Measurements from ENCODE around the gene ZNF528.

ZNF528 gene

DNA sequence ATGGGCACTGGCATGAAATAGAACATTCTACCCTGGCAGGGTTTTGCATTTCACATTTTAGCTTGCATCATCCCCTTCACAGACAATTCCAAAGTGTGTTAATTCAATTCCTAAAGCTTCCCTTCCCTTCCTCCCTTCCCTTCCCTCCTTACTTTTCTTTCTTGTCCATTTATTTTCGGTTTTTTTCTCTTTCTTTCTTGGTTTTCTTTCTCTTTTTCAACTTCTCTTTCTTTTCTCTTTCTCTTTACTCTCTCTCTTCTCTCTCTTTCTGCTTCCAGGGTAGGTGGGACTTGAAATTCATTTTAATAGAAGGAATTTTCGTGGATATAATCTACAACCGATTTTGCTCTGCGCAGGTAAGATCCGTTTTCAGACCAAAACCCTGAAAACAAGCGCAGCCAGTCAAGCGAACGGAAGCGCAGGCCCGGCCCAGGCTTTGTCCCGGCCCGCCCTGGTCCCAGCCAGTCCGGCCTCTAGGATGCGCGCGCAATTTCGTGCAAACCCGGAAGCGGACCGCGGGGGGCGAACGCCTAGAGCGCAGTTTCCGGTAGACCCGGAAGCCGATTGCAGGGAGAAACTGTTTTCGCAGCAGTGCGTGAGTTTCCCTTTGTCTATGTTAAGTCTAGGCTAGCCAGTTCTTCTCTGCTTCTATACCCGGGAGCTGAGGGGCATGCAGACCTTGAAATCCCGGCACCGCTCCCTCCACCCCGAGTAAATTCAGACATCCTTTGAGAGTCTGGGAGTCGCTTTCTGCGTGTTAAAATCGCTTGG is at the start of gene ZNF528:
Gene ZNF528, plus strand, starts transcription at position 540 of the 771 bp plus-strand sequence. CDS start 4,165 bp downstream, outside the sequence.
- peak; percentile 95 for DNase-seq

DNA sequence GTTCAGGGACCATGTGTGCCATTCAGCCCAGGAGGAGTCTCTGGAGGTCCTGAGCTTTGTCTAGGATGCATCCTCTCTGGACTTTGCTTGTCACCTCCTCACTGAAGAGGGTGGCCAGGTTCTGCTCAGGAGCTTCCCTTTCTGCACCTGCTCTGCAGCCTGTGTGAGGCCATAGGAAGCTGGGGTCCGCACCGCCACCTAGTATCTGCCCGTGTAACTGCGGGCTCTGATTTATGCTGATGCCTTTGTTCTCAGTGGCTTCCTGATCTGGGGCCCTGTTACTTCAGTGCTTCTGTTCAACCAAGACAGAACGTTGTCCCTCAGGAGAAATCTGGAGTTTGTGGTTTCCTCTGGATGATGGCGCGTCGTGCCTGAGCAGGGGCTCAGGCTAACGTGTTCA is 46.1 kb upstream of the ZNF528 start:
- no peak for DNase-seq

DNA sequence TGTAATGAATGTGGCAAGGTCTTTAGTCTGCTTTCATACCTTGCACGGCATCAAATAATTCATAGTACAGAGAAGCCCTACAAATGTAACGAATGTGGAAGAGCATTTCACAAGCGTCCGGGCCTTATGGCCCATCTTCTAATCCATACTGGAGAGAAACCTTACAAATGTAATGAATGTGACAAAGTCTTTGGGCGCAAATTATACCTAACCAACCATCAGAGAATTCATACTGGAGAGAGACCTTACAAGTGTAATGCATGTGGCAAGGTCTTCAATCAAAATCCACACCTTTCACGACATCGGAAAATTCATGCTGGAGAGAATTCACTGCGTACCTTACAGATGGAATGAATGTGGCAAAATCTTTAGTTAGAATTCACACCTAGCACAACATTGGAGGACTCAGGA is 31.2 kb upstream of the ZNF528 start:
- no peak for DNase-seq

GRCh38 chr19:52369559-52370340 is 27.9 kb upstream of the ZNF528 start, which contains the start of gene ZNF880:
Gene ZNF880 (plus strand): TSS chr19:52369923. CDS start chr19:52369966, 43 bp downstream.
- DNase-seq: peak; percentile 93 to 95

- no peak for DNase-seq
These were observed 27.3 kb upstream of the ZNF528 start for GRCh38 chr19:52370341-52370710.

- no peak for DNase-seq
These were observed 6.5 kb upstream of the ZNF528 start for GRCh38 chr19:52391135-52391534.

DNA sequence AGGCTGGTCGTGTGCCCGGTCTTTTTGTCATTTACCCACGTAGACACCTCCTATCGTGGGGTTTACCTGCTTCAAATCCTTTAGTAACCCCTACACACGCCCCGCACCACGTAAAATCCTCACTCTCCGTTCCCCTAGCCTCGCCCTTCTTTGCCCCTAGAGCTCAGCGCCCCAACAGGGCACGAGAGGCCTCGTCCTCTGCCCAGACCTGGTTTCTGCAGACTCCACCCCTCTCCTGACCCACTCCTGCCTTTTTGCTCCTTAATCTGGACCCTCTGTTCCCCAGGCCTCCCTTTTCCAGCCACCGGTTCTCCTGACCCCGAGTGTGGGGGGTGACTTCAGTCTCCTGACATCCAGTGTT is 412 bp downstream of the ZNF528 start:
- peak in 1 of 2 donors; percentile 16 for DNase-seq

GRCh38 chr19:52410276-52410675 is 12.6 kb downstream of the ZNF528 start:
- DNase-seq: no peak

- DNase-seq: no peak
These were observed 18.1 kb downstream of the ZNF528 start for GRCh38 chr19:52415711-52416110.

GRCh38 chr19:52428937-52429336 is 31.3 kb downstream of the ZNF528 start, which contains the start of gene ZNF534:
Gene ZNF534 (plus strand): TSS chr19:52429148. CDS start chr19:52431475, 2,327 bp downstream.
- DNase-seq: no peak

DNA sequence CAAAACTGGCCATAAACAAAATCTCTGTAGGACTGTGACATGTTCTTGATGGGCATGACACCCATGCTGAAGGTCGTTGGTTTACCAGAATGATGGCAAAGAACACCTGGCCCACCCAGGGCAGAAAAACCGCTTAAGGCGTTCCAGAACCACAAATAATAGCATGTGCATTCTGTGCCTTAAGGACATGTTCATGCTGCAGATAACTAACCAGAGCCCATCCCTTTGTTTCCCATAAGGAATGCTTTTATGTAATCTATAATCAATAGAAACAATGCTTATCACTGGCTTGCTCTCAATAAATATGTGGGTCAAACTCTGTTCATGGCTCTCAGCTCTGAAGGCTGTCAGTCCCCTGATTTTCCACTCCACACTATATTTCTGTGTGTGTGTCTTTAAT is 44.5 kb downstream of the ZNF528 start:
- no peak for DNase-seq

DNA sequence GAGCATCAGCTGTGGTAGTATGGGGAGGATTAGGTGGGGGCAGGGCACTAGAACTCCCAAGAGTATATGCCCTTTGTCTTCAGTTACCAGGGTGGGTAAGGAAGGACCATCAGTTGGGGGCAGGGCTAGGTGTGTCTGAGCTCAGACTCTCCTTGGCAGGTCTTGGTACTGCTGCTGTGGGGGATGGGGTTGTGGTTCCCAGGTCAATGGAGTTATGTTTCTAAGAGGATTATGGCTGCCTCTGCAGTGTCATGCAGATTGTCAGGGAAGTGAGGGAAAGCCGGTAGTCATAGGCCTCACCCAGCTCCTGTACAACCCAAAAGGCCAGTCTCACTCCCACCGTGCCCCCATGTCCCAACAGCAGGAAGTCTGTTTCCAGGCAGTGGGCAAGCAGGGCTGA is 46.9 kb downstream of the ZNF528 start:
- DNase-seq: no peak

- no peak for DNase-seq
These were observed 53.6 kb downstream of the ZNF528 start for GRCh38 chr19:52451241-52451640.

DNA sequence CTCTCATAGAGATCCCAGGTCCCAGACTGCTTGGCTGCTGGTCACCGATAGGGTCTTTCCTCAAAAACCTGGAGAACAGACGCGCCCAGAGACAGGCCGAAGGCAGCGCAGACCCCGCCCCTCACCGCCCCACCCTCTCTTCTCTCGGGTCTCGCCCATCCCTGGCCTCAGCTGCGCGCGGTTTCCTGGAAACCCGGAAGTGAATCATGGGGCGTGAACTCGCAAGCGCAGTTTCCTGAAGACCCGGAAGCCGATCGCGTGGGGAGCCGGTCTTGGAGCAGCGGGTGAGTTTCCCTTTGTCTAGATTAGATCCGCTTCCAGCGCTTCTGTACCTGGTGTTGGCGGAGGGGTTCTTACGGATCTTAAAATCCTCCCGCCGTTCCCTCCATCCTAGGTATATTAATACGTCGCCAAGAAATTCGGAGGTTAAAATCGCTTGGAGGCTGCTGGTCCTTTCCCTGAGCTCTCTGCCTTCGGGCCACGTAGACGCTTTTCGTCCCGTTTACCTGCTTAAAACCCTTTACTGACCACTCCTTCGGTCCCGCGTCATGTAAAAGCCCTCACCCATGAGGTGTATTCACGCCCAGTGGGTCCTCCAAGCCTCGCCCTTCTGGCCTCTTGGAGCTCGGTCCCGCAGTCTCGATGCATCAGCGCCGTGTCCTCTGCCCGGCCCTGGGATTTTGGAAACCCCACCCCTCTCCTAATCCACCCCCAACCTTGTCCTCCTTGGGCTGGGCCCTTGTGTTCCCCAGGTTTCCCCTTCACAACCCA is 55.9 kb downstream of the ZNF528 start, which contains the start of gene ZNF578:
Gene ZNF578, plus strand, starts transcription at position 230 of the 771 bp plus-strand sequence. CDS start 48,293 bp downstream, outside the sequence.
- peak; percentile 64 to 70 for DNase-seq

- no peak for DNase-seq
These were observed 67.3 kb downstream of the ZNF528 start for GRCh38 chr19:52464798-52465470.
